Measurements from ENCODE around the gene ADAMTSL4.
A peak's percentile ranks its signal among the peaks of the same experiment; 100 is the strongest.

The ADAMTSL4 gene

GRCh38 chr1:150548632-150549495 is at the start of gene ADAMTSL4:
TSS of gene ADAMTSL4 (plus strand) at chr1:150549408. CDS start at chr1:150552289, 2,881 bp downstream.
- DNase-seq: no peak

GRCh38 chr1:150505431-150505830 is 43.8 kb upstream of the ADAMTSL4 start:
- DNase-seq: no peak

GRCh38 chr1:150507912-150508864 is 41.0 kb upstream of the ADAMTSL4 start, which contains the start of gene ECM1:
TSS of gene ECM1 (plus strand) at chr1:150508109. CDS start at chr1:150508210, 101 bp downstream.
- no peak for DNase-seq

GRCh38 chr1:150508982-150509381 is 40.2 kb upstream of the ADAMTSL4 start:
- DNase-seq: no peak

GRCh38 chr1:150511551-150511950 is 37.7 kb upstream of the ADAMTSL4 start:
- no peak for DNase-seq

GRCh38 chr1:150511985-150512660 is 37.1 kb upstream of the ADAMTSL4 start:
- no peak for DNase-seq

- DNase-seq: no peak
Observed at GRCh38 chr1:150512846-150513245, 36.4 kb upstream of the ADAMTSL4 start.

- no peak for DNase-seq
Observed at GRCh38 chr1:150513351-150513791, 35.8 kb upstream of the ADAMTSL4 start.

- DNase-seq: no peak
Observed at GRCh38 chr1:150514260-150514659, 34.9 kb upstream of the ADAMTSL4 start.

GRCh38 chr1:150514913-150515327 is 34.3 kb upstream of the ADAMTSL4 start:
- no peak for DNase-seq

GRCh38 chr1:150515328-150516049 is 33.7 kb upstream of the ADAMTSL4 start, which contains the start of gene FALEC:
TSS of gene FALEC (plus strand) at chr1:150515752.
- DNase-seq: peak; percentile 93

GRCh38 chr1:150516050-150516591 is 33.1 kb upstream of the ADAMTSL4 start:
- no peak for DNase-seq

GRCh38 chr1:150516616-150517015 is 32.6 kb upstream of the ADAMTSL4 start:
- no peak for DNase-seq

GRCh38 chr1:150521196-150521968 is 27.8 kb upstream of the ADAMTSL4 start:
- DNase-seq: no peak

GRCh38 chr1:150525348-150525747 is 23.9 kb upstream of the ADAMTSL4 start:
- no peak for DNase-seq

GRCh38 chr1:150528196-150528595 is 21.0 kb upstream of the ADAMTSL4 start:
- DNase-seq: no peak

- DNase-seq: no peak
Observed at GRCh38 chr1:150529017-150529416, 20.2 kb upstream of the ADAMTSL4 start.

- DNase-seq: no peak
Observed at GRCh38 chr1:150530491-150531159, 18.6 kb upstream of the ADAMTSL4 start.

- DNase-seq: no peak
Observed at GRCh38 chr1:150532860-150533259, 16.3 kb upstream of the ADAMTSL4 start.

- no peak for DNase-seq
Observed at GRCh38 chr1:150534002-150534401, 15.2 kb upstream of the ADAMTSL4 start.
